Anterior cingulate cortex (tissue), 58 donors: ENCODE measurements around the gene MRPS18B.
"Not testable (repeated sequence)": the region's sequence is repeated elsewhere in the genome, so short reads cannot be mapped to it uniquely, and the experiment has no call there.

Experiments used
- DNase-seq, 58 donors: peaks; one replicate each; lab custom pipeline; 2025; lab: John Stamatoyannopoulos, UW

Gene MRPS18B

DNA sequence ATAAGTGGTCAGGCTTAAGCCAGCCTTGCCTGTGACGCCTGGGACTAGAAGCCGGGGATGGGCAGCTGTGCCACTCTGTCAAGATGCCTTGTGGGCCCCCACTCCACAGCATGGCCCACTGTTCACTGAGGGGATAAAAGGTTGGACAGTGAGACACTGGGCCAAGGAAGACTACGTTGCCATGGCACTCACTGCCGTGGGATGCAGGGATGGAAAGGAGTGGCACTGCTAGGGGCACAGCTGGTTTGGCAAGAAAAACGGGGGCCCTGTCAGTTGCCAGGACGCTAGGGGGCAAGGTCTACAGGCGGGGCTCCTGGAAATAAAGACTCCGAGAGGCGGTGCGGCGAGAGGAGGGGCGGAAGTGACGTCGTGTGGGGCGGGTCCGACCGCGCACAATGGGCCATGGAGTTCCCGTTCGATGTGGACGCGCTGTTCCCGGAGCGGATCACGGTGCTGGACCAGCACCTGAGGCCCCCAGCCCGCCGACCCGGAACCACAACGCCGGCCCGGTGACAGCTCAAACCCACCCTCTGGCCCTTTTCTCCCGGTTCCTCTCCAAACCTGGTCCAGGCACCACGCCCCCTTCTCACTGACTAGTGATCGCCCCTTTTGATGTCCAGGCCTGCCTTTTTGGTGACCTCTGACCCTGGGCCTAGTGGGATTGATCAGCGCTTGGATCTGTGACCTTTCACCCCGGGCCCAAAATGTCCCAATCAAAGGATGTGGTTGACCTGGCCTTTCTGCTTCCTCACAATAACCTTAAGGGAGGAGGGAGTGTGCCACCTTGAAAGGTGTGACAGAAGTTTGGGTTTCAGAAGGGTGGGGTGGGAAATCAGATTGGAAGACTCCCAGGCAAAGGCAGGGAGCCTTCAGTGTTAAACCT is 9.1 kb downstream of the MRPS18B start, which contains the start of gene ATAT1:
ATAT1 (plus strand) TSS at position 391 of the 883 bp plus-strand sequence.
- peak; percentile 7 to 94 (median 85) for DNase-seq

DNA sequence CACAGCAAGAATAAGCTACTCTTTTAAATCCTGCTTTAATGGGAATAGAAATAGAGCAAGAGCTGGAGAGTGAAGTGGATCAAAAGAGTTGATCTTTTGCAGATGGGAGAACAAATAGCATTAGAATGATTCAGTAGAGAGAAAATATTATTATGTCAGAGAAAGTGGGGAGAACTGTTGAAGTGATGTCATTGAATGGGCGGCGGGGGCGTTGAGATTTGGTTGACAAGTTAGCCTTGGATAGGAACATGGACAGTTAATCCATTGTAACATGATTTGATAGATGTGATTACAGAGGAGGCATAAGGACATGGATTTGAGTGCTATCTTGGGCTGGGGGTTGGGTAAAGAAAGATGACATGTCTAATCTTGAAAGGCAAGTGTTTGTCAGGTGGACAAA is 18.2 kb downstream of the MRPS18B start:
- DNase-seq = no peak

DNA sequence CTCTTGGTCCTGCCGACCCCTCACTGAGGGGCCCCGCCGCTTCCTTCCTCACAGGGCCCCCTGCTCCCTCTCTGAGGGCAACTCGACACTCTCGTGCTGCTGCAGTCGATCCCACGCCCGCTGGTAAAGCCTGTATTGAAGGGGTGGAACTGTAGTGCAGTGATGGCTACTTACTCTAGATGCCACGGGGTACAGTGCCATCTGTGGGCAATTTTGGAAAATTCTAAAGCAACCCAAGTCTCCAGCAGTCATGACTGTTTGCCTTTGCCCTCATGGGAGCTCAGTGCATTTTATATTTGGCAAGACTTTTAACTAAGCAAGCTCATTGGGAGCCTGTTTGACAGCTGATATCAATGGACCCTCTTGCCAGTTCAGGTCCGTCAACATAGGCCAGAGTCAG is 22.8 kb downstream of the MRPS18B start:
- DNase-seq = no peak

DNA sequence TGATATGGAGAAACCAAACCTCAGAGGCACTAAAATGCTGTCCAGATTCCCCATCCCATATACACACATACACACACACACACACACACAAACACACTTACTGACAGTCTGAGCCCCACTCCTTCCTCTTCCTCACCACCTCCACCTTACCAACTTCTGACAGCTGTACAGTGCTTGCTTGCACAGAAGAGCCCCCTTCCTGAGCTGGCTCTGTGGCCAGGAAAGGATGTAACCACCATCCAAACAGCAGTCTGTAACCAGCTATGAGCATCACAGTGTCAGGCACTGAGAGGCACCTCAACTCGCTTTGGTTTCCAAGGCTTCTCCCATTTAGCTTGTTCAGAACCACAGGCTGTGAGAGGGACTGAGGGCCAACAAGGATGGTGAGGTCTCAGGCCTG is 23.4 kb downstream of the MRPS18B start:
- no peak for DNase-seq

DNA sequence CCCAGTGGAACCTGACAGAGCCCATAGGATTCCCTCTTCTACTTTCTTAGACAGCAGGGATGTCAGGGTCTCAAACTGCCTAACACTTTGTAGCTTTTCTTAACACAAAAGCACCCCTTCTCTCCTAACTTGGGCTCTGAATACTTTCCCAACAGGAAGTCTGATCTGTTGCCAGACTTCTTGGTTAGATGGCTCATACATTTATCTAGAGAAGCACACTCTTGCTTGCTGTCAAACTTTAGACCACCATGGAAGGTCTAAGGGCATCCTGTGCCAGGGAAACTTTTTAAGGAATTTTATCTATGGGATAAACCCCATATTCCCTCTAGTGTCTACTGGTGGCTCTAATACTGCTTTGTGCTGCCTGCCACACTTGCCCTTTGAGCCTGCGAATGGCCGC is 26.0 kb downstream of the MRPS18B start:
- DNase-seq = no peak

DNA sequence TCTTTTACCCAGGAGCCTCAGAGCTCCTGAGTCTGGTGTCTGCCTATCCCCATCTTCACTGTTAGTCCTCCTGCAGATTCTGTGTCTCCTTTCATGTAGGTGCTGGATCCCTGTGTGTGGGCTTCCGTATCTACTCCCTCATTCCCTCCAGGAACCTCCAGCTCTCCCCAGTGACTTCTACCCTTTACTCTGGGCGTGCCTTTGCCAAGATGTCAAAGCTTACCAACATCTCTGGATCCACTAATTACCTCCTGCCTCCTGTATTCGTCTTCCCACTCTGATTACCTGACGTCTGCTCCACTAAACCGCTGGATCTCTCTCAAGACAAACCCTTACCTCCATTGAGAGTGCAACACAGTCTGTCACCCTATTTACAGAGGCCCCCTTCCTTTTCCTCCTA is 27.1 kb downstream of the MRPS18B start:
- no peak for DNase-seq

DNA sequence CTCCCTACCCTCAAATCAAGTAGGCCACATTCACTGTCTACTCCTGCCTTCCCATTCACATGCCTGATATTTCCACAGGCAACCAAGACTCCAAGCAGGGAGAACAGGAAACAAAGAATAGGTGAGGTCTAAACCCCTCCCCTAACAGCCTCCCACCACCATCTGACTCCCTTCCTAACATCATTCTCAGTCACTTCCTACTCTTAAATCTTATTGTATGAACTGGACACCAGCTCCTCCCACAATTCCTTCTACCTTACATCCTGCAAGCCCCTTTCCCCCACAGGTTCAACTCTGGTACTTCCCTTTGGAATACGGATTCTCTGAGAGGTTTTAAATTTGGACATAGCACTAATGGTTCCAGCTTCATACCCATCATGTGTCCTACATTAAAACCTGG is 28.3 kb downstream of the MRPS18B start:
- DNase-seq = no peak

DNA sequence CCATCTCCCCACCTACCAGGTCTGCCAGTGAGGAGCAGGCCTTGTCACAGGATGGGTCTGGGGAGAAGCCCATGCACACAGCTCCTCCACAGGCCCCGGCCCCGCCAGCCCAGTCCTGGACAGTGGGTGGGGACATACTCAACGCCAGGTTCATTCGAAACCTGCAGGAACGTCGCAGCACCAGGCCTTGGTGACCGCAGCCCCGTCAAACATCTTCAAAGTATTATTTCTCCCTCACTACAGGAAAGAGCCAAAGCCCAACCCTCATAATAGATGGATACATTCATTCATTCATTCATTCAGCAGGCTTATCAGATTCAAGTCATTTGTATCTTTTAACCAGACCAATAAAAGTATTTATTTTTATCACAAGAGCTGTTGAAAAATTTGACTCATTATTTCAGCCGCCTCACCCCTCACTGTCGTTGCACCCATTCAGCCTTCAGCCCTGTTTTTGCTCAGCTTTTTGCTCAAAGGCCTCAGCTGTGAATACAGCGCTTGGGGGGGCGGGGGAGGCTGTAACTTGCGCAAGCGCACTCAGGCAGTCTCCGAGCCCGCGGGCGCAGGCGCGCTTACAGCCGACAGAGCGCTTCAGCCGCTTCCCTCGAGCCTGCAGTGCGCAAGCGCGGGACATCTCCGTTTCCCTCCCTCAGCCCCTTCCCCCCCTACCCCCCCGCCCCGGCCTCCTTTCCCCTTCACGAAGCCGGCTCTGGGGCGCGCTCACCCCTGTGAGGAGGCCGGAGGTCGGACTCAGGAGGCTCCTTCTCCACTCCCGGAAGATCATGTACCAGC is 29.0 kb downstream of the MRPS18B start, which contains the start of gene C6orf136:
C6orf136 (plus strand) TSS at position 684 of the 792 bp plus-strand sequence; CDS start at position 783, 99 bp downstream.
- peak; percentile 63 to 97 (median 90) for DNase-seq

DNA sequence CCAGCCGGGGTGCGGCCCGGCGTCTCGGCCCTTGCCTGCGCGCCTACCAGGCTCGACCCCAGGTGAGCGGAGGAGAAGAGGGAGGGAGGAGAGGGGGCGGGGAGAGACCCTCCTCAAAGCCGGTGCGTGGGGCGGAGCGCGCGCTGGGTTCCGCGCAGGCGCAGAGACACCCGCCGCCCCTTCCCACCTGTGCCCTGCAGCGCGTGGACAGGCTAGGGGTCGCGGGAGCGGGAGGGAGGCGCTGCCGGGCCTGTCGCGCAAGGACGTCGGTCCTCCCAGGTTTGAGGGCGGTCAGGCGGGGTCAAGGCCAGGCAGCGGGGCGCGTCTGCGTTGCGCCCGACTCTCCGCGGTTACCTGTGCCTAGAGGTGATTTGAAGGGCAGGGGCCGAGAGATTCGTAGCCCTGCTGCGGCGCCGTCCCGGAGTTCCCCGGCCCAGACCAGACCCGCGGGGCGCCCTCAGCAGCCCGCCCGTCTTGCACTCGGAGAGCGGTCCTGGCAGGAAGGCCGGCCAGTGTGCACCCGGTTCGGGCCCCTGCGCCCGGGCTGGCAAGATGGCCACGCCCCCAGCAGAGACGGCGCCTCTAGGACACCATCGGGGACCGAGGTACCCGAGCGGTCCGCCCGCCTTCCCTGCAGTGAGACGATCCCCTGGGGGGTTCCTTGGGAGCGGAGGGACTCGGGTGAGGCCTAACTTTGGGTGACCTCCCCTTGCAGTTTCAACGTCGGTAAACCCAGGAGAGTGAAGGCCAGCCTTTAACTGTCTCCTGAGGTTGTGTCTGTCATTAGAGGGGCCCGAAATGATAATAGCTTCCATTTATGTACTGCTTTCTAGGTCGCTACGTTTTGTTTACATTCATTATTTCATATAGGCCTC is 29.8 kb downstream of the MRPS18B start:
- peak in 55 of 58 donors; percentile 24 to 95 (median 77) for DNase-seq

DNA sequence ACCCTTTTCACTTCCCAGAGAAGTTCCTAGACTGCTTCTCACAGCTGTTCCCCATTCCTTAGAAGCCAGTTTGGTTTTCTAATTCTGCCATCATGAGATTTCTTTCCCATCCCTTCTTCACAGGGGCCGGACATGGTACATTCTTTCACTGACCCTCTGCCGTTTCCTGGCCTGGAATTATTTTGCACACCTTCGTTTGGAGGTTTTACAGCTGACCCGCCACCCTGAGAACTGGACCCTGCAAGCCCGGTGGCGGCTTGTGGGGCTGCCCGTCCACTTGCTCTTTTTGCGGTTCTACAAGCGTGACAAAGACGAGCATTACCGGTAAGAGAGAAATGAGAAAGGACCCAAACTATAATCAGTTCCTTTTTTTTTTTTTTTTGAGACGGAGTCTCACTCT is 33.5 kb downstream of the MRPS18B start:
- DNase-seq = no peak

DNA sequence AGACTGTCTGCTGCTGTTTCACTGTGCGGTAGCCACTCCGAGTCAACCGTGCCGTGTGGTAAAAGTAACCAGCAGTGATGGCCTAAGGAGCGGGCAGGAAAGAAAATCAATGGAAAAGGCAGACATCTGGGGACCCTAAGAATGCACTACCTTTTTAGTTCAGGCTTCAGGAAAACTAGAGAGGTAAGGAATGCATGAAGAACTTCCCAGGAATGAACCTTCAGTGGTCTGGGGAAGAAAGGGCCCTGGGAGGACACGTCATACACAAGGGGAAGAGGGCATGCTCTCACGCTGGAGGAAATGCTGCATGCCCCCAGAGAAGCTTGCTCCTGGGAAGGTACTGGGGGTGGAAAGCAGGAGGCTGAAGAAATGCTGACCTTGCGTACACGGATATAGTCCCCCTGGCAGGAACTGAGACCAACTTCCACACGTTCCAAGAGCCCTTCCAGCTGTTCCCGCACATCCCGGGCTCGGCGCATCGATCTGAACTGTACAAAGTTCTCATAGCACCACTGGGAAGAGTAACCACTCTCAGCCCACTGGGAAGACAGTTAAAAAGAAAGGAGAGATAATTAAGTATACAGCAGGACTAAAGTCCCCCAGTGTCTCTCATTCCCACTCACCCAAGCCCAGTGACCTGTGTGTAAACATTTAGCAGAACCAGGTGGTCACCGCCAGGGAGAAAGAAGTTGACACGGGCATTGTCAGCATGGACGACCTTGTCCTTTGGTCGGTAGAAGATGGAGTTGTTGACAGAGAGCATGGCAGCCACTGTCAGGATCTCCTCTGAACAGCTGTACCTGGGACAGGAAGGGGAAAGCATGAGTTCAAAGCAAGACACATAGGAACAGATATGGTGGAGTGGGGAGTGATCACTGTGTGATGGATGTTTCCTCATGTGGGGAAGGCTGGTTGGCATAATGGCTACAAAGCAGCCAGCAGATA is 37.4 kb downstream of the MRPS18B start:
- DNase-seq = no peak

DNA sequence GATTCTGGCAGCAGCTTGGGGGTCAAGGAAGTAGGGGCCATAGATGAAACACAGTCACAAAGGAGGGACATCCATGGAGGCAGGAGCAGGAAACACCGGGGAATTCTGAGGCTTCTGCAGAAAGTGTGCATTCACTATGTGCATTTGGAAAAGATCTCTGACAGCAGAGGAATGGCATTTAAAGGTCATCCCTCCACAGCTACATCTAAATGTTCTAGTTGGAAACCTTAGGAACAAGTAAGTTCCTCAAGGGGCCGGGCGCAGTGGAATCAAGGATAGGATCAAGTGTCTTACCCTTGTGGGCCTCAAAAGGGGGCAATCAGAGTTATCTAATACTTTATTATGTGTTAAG is 38.1 kb downstream of the MRPS18B start:
- DNase-seq = no peak

DNA sequence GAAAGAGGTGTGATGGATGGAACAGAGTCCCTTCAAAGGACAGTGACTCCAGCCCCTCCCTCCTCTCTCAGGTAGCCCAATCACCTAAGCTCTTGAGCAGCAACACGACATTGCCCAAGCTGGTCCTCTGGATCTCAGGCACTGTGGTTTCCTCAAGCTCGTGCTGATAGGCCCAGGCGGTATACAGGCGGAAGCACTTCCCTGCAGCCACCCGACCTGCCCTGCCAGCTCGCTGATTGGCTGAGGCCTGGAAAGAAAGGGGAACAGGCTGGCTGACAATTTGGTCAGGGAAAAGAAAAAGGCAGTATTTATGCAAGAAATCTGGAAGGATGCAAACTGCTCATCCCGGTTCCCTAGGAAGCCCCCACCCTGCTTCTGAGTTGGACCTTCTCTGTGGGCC is 38.9 kb downstream of the MRPS18B start:
- peak in 1 of 58 donors; percentile 1 for DNase-seq

DNA sequence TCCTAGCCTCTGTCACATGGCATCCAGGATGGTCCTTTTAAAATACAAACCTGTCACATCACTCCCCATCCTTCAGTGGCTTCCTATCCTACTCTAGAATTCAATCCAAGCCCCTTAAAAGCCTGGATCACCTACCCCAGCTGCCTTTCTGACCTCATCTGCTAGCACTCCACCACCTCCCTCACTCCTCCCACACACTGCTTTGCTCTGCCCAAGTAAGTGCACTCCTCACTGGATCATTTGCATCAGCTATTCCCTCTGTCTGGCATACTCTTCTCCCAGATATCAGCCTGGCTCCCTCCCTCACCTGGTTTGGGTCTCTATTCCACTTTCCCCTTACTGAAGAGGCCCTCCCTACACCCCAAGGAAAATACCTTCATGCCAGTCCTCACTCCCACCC is 39.8 kb downstream of the MRPS18B start:
- peak in 1 of 58 donors; percentile 2 for DNase-seq

DNA sequence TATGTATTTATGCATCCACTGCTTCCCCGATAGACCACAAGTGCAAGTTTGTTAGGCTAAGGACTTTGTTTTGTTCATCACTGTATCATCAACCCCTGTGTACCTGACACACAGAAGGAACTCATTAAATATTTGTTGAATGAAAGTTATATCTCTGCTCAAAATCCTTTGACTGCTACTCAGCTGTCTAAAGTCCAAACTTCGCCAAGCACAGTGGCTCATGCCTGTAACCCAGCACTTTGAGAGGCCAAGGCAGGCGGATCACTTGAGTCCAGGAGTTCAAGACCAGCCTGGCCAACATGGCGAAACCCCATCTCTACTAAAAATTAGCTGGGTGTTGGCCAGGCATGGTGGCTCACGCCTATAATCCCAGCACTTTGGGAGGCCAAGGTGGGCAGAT is 40.3 kb downstream of the MRPS18B start:
- not testable (repeated sequence) for DNase-seq

DNA sequence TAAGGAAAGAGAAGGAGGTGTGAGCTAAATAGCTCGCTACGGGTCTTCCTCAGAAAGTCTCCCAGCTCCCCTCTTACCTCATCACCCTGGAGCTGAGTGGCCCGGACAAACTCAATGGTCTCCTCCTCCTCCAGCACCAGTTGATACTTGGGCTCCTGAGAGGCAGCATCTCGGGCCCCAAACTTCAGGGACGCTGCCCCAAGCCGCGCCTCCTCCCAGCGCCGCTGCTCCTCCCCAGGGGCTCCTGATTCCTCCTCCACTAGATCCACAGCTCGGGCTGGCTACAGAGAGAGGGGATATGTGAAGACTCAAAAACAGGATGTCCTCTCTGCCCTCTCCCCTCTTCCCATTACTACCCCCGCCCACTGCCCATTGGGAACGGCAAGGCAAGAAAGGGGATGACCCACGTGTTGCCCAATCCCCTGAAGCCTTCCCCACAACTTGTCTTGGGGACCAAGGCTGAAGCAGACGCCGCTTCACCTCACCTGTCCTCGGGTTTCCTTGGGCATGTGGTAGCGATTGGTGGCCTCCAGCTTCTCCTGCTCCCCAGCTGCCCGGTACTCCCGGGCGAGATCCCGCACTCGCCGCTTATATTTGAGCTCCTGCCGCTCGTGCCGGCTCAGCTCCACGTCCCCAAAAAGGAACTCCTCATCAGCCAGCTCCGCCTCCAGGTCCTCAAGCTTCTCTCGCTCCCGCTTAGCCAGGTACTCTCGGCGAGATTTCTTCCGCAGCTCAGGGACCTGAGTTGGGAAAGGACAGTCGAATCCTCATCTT is 47.5 kb downstream of the MRPS18B start:
- no peak for DNase-seq

DNA sequence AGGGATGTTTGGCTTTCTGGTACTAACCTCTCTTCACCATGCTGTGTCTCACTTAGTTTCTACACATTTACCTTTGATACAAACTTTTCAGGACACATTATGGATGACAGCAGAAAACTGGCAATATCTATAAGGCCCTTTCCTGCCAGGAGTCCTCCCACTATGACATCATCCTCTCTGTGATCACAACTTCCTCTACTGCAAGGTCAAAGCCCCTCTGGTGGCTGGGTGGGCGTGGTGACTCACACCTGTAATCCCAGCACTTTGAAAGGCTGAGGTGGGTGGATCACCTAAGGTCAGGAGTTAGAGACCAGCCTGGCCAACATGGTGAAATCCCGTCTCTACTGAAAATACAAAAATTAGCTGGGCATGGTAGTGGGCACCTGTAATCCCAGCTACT is 48.7 kb downstream of the MRPS18B start:
- not testable (repeated sequence) for DNase-seq

DNA sequence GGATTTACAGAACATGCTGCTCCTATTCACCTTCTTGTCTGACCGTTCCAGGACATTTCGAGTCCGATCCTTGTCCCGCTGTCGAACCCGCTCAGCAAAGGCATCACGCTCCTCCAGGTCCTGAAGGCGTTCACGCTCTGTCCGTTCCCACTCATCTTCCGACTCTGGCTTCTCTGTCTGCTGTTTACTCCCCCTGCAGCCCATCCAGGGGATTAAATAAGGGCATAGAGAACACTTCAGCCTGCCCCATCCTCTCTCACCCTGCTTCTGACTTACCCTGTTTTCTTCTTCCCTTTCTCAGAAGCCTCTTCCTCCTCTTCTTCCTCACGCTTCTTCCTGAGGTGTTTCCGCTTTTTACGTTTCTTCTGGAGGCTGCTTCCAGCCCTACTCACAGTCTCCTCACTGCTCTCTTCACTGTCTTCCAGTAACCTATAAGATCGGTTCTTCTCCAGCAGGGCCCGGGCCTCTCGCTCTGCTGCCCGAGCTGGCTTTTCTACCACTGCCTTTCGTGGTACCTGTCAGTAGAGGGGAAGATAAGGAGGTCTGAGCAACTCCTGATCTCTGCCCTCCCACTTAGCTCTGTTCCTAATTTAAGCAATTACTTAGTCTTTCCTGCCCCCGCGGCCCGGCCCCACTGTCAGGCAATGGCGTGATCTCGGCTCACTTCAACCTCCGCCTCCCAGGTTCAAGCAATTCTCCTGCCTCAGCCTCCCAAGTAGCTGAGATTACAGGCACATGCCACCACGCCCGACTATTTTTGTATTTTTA is 53.3 kb downstream of the MRPS18B start:
- DNase-seq = no peak
